ENCODE results near the gene SLC46A3.
A peak's percentile ranks its signal among the peaks of the same experiment; 100 is the strongest.
"Not testable (repeated sequence)": the region's sequence is repeated elsewhere in the genome, so short reads cannot be mapped to it uniquely, and the experiment has no call there.

The SLC46A3 gene

DNA sequence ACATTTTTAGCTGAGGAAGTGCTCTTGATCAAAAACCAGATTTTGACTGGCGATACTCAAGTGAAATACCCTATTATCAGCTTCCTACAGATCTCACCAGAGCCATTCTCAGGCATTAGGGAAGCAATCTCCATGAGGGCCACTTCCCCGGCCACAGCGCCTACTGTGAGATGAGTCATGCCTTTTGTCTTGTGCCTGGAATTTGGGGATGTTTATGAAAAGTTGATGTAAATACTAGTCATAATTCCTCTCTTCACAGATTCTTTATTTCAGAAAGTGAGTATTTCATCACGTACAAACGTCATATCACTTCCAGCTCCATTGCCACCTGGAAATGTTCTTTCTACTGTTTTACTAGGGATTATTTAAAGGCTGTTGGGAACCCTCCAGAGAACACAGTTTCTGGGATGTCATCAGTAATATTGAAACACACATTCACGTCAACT lies 25.3 kb upstream of the SLC46A3 start:
- H3K4me3 ChIP-seq (ENCODE audit: low read depth, low read length), result no peak overlapping the region
- peak; percentile 85 for DNase-seq (ENCODE audit: low read depth)
- TF ChIP-seq, protein P1, sequence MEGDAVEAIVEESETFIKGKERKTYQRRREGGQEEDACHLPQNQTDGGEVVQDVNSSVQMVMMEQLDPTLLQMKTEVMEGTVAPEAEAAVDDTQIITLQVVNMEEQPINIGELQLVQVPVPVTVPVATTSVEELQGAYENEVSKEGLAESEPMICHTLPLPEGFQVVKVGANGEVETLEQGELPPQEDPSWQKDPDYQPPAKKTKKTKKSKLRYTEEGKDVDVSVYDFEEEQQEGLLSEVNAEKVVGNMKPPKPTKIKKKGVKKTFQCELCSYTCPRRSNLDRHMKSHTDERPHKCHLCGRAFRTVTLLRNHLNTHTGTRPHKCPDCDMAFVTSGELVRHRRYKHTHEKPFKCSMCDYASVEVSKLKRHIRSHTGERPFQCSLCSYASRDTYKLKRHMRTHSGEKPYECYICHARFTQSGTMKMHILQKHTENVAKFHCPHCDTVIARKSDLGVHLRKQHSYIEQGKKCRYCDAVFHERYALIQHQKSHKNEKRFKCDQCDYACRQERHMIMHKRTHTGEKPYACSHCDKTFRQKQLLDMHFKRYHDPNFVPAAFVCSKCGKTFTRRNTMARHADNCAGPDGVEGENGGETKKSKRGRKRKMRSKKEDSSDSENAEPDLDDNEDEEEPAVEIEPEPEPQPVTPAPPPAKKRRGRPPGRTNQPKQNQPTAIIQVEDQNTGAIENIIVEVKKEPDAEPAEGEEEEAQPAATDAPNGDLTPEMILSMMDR (conservative IDR thresholded peaks at IDR 0.05; ENCODE audit: low read depth, low read length), result no peak

DNA sequence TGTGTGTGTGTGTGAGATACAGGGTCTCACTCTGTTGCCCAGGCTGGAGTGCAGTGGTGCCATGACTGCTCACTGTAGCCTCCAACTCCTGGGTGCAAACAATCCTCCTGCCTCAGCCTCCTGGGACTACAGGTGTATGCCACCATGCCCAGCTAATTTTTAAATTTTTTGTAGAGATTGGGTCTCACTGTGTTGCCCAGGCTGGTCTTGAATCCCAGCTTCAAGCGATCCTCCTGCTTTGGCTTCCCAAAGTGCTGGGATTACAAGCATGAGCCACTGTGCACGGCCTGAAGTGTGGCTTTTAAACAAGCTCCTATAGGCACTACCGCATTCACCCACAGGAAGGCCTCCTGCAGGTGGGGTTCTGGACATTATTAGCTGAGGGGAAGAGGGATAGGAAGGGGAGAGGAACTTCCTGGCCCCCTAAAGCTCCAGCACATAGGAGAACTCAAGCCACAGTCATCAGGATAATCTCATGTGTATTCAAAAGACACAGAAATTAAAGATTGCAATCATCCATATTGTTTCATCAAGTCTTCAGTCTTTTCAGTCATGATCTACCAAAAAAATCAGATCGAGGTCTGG lies 24.8 kb upstream of the SLC46A3 start:
- no peak for DNase-seq (ENCODE audit: low read depth)
- TF ChIP-seq, protein P1 (conservative IDR thresholded peaks at IDR 0.05; ENCODE audit: low read depth, low read length), result no peak
- no peak overlapping the region for H3K4me3 ChIP-seq (ENCODE audit: low read depth, low read length)

DNA sequence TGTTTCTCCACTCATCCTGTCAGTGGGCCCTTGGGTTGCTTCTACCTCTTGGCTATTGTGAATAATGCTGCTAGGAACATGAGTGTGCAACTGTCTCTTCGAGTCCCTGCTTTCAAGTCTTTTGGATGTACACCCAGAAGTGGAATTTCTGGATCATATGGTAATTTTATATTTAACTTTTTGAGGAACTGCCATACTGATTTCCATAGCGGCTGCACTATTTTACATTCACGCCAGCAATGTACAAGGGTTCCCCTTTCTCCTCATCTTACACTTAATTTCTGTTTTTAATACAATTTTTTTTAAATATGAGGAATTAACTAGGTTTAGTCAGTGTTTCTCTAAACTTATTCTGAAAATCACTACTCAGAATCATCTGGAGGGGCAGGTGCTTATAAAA lies 24.2 kb upstream of the SLC46A3 start:
- TF ChIP-seq, protein P1 (conservative IDR thresholded peaks at IDR 0.05; ENCODE audit: low read depth, low read length), result no peak
- DNase-seq (ENCODE audit: low read depth), result no peak
- H3K4me3 ChIP-seq (ENCODE audit: low read depth, low read length), result no peak overlapping the region

DNA sequence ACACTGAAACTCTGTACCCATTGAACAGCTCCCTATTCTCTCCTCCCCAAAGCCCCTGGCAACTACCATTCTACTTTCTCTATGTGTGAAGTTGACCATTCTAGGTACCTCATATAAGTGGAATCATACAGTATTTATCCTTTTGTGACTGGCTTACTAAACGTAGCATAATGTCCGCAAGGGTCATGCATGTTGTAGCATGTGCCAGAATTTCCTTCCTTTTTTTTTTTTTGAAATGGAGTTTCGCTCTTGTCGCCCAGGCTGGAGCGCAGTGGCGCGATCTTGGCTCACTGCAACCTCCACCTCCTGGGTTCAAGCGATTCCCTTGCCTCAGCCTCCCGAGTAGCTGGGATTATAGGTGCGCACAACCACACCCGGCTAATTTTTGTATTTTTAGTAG lies 23.7 kb upstream of the SLC46A3 start:
- not testable (repeated sequence) for H3K4me3 ChIP-seq (ENCODE audit: low read depth, low read length); DNase-seq (ENCODE audit: low read depth)

DNA sequence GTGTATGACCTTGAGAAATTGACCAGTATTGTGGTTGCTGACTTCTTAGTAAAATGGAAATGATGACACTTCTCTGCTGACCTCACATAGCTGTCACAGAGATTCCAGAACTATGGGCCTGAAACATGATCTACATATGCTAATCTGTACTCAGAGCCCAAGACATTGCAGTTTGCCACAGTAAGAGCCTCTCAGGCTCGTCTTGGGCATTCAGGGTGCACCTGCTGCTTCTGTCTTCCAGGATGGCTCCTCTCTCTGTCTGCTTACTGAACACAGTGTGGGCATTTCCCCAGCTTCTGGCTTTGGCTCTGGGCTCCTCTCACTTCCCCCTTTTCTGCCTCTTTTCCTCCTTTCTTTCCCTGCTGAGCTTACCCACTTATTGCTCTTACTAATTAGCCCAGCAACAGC lies 22.3 kb upstream of the SLC46A3 start:
- peak; percentile 48 for DNase-seq (ENCODE audit: low read depth)
- no peak overlapping the region for H3K4me3 ChIP-seq (ENCODE audit: low read depth, low read length)
- TF ChIP-seq, protein P1 (conservative IDR thresholded peaks at IDR 0.05; ENCODE audit: low read depth, low read length), result no peak

DNA sequence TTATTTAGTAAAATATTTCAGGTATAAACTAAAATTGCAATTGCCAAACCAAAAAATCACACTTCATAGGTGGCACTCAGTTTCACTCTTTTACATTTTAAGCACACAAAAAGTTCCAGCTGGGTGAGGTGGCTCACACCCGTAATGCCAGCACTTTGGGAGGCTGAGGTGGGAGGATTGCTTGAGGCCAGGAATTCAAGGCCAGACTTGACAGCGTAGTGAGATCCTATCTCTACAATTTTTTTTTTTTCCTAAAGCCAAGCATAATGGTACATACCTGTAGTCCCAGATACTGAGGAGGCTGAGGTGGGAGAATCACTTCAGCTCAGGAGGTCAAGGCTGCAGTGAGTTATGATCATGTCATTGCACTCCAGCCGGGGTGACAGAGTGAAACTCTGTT lies 20.6 kb upstream of the SLC46A3 start:
- TF ChIP-seq, protein P1 (conservative IDR thresholded peaks at IDR 0.05; ENCODE audit: low read depth, low read length), result no peak
- DNase-seq (ENCODE audit: low read depth), result no peak
- H3K4me3 ChIP-seq (ENCODE audit: low read depth, low read length), result no peak overlapping the region

DNA sequence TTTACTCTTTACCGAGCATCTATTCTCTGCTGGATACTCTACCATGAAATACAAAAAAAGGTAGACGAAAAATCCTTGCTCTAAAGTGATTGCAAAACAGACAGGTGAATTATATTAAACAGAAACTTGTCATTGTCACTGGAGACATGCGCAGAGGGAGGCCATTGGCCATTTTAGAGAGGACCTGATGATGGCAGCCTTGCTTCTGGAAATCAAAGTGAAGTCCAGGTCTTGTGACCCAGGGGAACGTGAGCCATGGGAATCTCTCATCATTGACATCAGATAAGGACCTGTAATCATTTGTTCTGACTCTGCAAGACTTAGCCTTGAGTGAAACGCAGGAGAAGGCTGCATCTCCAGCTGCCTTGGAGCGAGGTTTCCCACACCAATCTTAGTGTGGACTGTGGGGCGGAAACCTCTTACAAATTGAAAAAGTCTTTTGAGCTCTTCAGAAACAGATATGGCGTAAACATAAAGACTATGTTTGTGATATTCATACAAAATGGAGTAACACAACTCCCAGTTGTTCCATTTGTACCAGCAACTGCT lies 16.8 kb upstream of the SLC46A3 start:
- TF ChIP-seq, protein P1 (conservative IDR thresholded peaks at IDR 0.05; ENCODE audit: low read depth, low read length), result no peak
- no peak for DNase-seq (ENCODE audit: low read depth)
- no peak overlapping the region for H3K4me3 ChIP-seq (ENCODE audit: low read depth, low read length)
